Immature natural killer cell (primary cell): Measurements from ENCODE around the gene SOAT1. TPM values are rescaled to one million over a fixed set of nuclear protein-coding genes. Genes with fewer than 3 reads are reported as not detected.
"Not testable (repeated sequence)": the region's sequence is repeated elsewhere in the genome, so short reads cannot be mapped to it uniquely, and the experiment has no call there.

Experiments
- DNase-seq, 3 donors: peaks; one replicate each; pipeline ENCODE4 v3.0.0; 2022; ENCODE audit warnings: mixed read lengths in 1 of 3
- H3K27ac Mint-ChIP-seq, 6 donors: one replicate each; pipeline ENCODE4 v1.8.0; 2020; ENCODE audit warnings: mixed read lengths in 6 of 6, mild to moderate bottlenecking in 5 of 6, inconsistent platforms in 4 of 6, moderate library complexity in 3 of 6
- H3K27me3 Mint-ChIP-seq, 3 donors: one replicate each; pipeline ENCODE4 v1.8.0; 2020 to 2021; ENCODE audit warnings: low read depth in 3 of 3, mild to moderate bottlenecking in 3 of 3, mixed read lengths in 3 of 3, moderate library complexity in 3 of 3, inconsistent platforms in 1 of 3
- H3K36me3 Mint-ChIP-seq, 3 donors: one replicate each; pipeline ENCODE4 v1.8.0; 2020; ENCODE audit warnings: mixed read lengths in 3 of 3, inconsistent platforms in 2 of 3, mild to moderate bottlenecking in 2 of 3
- H3K4me1 Mint-ChIP-seq, 2 donors: one replicate each; pipeline ENCODE4 v1.8.0; 2020; ENCODE audit warnings: inconsistent platforms in 2 of 2, mild to moderate bottlenecking in 2 of 2, mixed read lengths in 2 of 2, moderate library complexity in 1 of 2
- H3K4me3 Mint-ChIP-seq, 5 donors: one replicate each; pipeline ENCODE4 v1.8.0; 2020; ENCODE audit warnings: mild to moderate bottlenecking in 5 of 5, mixed read lengths in 5 of 5, inconsistent platforms in 3 of 5, moderate library complexity in 3 of 5
- H3K9me3 Mint-ChIP-seq, 6 donors: one replicate each; pipeline ENCODE4 v1.8.0; 2020; ENCODE audit warnings: mild to moderate bottlenecking in 6 of 6, mixed read lengths in 6 of 6, inconsistent platforms in 4 of 6, moderate library complexity in 3 of 6
- polyA plus RNA-seq, 3 donors: library from polyadenylated mRNA; unstranded; fragments of 300-500 nt; fragmentation: Illumina TruSeq; gene quantifications; one replicate each; pipeline ENCODE4 v1.2.3, GENCODE V29; 2021

Gene SOAT1
- polyA plus RNA-seq, 3 donors from 2014 or later: 59.6 to 144 (median 95.3) TPM

GRCh38 chr1:179385510-179385909 is 91.9 kb downstream of the SOAT1 start:
- Mint-ChIP-seq H3K4me3 (no peak overlapping the region), H3K9me3 (no peaks in the 10 kb centered on the region), H3K4me1 (no peaks in the 10 kb centered on the region), H3K36me3 (no peaks in the 10 kb centered on the region), H3K27me3 (peaks cover 0 to 6% (median 2%) of the 10 kb centered on the region in 3 donors), H3K27ac (no peak overlapping the region)
- no peak for DNase-seq

GRCh38 chr1:179393721-179394120 is 100.1 kb downstream of the SOAT1 start:
- H3K4me1 Mint-ChIP-seq: no peaks in the 10 kb centered on the region
- H3K27ac Mint-ChIP-seq: no peak overlapping the region
- peaks cover 0 to 5% (median 4%) of the 10 kb centered on the region in 3 donors for H3K36me3 Mint-ChIP-seq
- no peak for DNase-seq
- peaks cover 0 to 10% (median 3%) of the 10 kb centered on the region in 6 donors for H3K9me3 Mint-ChIP-seq
- peaks cover 5 to 18% (median 7%) of the 10 kb centered on the region in 3 donors for H3K27me3 Mint-ChIP-seq
- no peak overlapping the region for H3K4me3 Mint-ChIP-seq

GRCh38 chr1:179399399-179399798 is 105.8 kb downstream of the SOAT1 start:
- not testable (repeated sequence) for H3K4me3 Mint-ChIP-seq, DNase-seq, H3K4me1 Mint-ChIP-seq, H3K27ac Mint-ChIP-seq, H3K27me3 Mint-ChIP-seq, H3K9me3 Mint-ChIP-seq, H3K36me3 Mint-ChIP-seq

Other genes starting within 250 kb of the SOAT1 start
- 10 to 100 TPM; 41.3 to 64.3 (median 45.2) TPM for gene TOR3A, start 211.7 kb upstream of the SOAT1 start, polyA plus RNA-seq
- 1 to 10 TPM in 1 of 3 donors, under 1 TPM in 1, not detected in 1; 0.36 to 2.1 TPM for gene ABL2, start 64.1 kb upstream of the SOAT1 start, polyA plus RNA-seq
- gene AXDND1, start 72.2 kb downstream of the SOAT1 start, polyA plus RNA-seq: not detected